GM20000 (cell line): Measurements from ENCODE around the gene ECSIT.

Source experiments
- DNase-seq: peaks from one replicate; pipeline ENCODE4 v3.0.0; 2012; ENCODE audit warnings: low spot score
- CTCF ChIP-seq: IDR thresholded peaks from 2 replicates; pipeline ENCODE4 v1.5.1; 2012; ENCODE audit warnings: mild to moderate bottlenecking, control low read depth; ENCODE audit errors: extremely low read depth, missing control alignments

ECSIT gene

DNA sequence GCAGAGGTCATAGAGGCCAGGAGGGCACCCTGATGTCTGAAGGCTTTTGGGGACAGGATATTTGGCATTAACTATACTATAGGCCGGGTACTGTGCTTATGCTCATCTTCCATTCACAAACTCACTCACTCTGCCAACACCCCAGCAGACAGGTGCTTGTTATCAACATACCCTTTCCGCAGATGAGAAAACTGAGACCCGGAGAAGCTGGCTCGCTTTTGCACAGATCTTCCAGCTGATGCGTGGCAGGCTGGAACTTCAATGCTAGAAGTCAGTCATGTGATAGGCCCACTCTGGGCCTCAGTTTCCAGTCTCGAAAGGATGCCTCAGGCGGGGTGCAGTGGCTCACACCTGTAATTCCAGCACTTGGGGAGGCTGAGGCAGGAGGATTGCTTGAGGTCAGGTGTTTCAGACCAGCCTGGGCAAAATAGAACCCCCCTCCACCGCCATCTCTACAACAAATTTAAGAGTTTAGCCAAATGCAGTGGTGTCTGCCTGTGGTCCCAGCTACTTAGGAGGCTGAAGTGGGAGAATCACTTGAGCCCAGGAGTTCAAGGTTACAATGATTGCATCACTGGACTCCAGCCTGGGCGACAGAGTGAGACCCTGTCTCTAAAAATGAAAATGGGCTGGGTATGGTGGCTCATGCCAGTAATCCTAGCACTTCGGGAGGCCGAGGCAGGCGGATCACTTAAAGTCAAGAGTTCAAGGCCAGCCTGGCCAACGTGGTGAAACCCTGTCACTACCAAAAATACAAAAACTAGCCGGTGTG lies 19.2 kb upstream of the ECSIT start:
- DNase-seq, result peak; percentile 16
- TF ChIP-seq CTCF, result peak; percentile 1

DNA sequence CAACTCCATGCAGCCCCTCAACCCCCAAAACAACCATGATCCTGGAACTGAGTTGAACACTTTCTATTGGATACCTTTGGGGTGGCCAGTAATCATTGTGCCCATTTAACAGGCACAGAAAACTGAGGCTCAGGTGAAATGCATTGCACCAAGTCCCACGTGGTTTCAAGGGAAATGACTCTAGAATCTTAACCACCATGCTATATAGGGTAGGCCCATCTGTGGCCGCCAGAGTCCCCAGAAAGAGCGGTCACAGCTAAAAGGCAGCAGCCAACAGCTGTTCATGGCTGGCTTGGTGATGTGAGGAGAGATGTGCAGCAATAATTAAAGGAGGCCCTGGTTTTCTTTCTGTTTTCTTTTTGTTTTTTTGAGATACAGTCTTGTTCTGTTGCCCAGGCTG lies 12.3 kb upstream of the ECSIT start:
- no peak for TF ChIP-seq CTCF
- DNase-seq, result peak; percentile 56

- DNase-seq, result no peak
- TF ChIP-seq CTCF, result no peak
These were observed 11.7 kb upstream of the ECSIT start for GRCh38 chr19:11540645-11541044.

DNA sequence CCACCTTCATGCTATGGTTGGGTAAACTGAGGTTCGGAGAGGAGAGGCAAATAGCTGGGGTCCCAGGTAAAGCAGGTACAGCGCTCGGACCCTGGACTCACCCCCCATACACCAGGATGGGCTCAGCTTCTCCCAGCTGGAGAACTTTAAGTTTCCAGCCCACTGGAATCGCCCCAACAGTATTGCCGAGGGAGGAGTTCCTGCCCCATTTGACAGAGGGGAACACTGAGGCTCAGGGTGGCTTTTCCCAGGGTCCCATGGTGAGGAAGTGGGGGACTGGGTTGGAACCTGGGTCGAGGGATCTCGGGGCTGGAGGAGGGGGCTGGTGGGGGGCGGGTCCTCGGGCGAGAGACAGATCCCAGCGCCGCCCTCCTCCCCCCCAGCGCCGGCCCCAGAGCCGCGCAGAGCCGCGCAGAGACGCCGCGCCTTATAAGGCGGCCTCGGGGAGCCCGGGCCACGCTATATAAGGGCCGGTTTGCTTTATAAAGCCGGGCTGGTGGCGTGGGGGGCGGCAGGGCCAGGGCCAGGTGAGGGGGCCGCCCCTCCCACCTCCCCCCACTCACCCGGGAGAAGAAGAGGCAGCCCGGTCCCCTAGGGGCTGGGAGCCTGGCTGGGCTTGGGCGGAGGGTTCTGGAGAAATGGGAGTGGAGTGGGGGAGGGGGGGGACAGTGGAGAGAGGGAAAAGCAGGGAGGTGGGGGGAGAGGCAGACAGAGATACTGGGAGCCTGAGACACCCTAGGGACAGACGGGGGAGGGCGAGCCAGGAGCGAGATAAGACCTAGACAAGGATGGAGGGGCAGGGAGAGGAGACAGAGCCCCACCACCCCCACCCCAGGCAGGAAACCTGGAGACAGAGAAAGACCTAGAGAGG lies 10.8 kb upstream of the ECSIT start:
- no peak for DNase-seq
- no peak for TF ChIP-seq CTCF

- no peak for TF ChIP-seq CTCF
- DNase-seq, result no peak
These were observed 9.5 kb upstream of the ECSIT start, which contains the start of gene CNN1 for GRCh38 chr19:11538232-11539036. Gene CNN1 (plus strand): TSS chr19:11538851. CDS start chr19:11538928, 77 bp downstream.

DNA sequence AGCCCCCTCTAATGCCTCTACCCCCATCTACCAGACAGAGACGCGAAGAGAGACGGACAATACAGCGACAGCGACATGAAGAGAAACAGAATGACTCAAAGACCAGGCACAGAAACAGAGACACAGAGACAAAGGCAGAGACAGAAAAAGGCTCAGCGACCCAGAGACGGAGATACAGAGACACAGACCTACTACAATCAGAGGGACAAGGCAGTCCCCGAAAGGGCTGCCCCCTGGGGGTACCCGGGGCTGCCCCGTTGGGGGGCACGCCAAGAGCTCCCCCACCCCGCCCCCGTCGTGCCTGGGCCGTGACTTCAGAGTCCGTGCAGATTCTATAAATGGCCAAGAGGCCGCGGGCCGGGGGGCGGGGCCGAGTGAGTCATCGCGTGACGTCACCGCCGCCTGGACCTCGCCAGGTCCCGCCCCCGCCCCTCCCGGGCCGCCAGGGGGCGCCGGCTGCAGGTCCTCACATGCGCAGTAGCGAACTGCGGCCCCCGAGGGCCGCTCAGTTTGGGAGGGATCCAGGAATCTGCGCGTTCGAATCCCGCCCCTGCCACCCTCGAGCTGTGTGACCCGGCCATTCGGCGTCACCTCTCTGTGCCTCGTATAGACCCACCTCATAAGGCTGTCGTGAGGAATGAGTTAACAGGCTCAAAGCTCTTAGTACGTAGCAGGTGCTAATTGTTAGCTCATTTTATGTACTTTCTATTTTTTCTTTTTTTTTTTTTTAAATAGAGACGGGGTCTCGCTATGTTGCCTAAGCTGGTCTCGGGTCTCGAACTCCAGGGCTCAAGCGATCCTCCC lies 7.1 kb upstream of the ECSIT start:
- peak; percentile 88 for TF ChIP-seq CTCF
- peak; percentile 98 for DNase-seq
